MCF 10A (cell line): Measurements from ENCODE around the gene TMTC4. TPM values are rescaled to one million over a fixed set of nuclear protein-coding genes. Genes with fewer than 3 reads are reported as not detected.

Source experiments
- BruUV-seq: library from RNA; stranded (reverse); fragments of 400-500 nt; replicated peaks from 2 replicates; lab custom pipeline; 2021; lab: Mats Ljungman, UMichigan
- CTCF ChIA-PET: fragments of 300-600 bp; sonication (Branson Sonifier 250); formaldehyde crosslinking; extraction: SDS; loops from one replicate; lab custom pipeline; 2021; ENCODE audit warnings: antibody characterized with exemption, inconsistent platforms; lab: Yijun Ruan, JAX
- POLR2A ChIA-PET: fragments of 300-600, 350-650 bp; sonication (Branson Sonifier 250); formaldehyde crosslinking; extraction: SDS; loops from one replicate; lab custom pipeline; 2020; ENCODE audit warnings: antibody characterized with exemption, inconsistent platforms; lab: Yijun Ruan, JAX
- DNase-seq: peaks from one replicate; pipeline ENCODE4 v3.0.0-alpha.2; 2018; ENCODE audit not compliant: unreplicated experiment
- H3K27ac Mint-ChIP-seq: one replicate; pipeline ENCODE4 v1.8.0; 2022; ENCODE audit warnings: mild to moderate bottlenecking, low read depth, mixed read lengths; ENCODE audit not compliant: unreplicated experiment
- H3K27me3 Mint-ChIP-seq: one replicate; pipeline ENCODE4 v1.8.0; 2022; ENCODE audit warnings: mixed read lengths; ENCODE audit not compliant: insufficient read depth, unreplicated experiment
- H3K36me3 Mint-ChIP-seq: one replicate; pipeline ENCODE4 v1.8.0; 2022; ENCODE audit warnings: mild to moderate bottlenecking, moderate library complexity, mixed read lengths; ENCODE audit not compliant: insufficient read depth, unreplicated experiment
- H3K4me1 Mint-ChIP-seq: one replicate; pipeline ENCODE4 v1.8.0; 2022; ENCODE audit warnings: mixed read lengths; ENCODE audit not compliant: insufficient read depth, unreplicated experiment
- H3K4me3 Mint-ChIP-seq: one replicate; pipeline ENCODE4 v1.8.0; 2022; ENCODE audit warnings: mild to moderate bottlenecking, moderate library complexity, mixed read lengths; ENCODE audit not compliant: unreplicated experiment
- H3K9me3 Mint-ChIP-seq: one replicate; pipeline ENCODE4 v1.8.0; 2022; ENCODE audit warnings: mixed read lengths; ENCODE audit not compliant: unreplicated experiment
- intact Hi-C: fragments of 100-400 bp; cut with micrococcal nuclease; formaldehyde crosslinking; loops from 2 replicates; pipeline ENCODE4 v1.14.1; 2022
- total RNA-seq: library from RNA; stranded (reverse); gene quantifications from 2 replicates; pipeline ENCODE4 v1.2.3, GENCODE V29; 2022
- TF ChIP-seq, protein P1 (sequence below): fragments of 200-600 bp; IDR thresholded peaks from one replicate; pipeline ENCODE4 v1.8.0; 2022; ENCODE audit warnings: antibody characterized with exemption, mild to moderate bottlenecking; ENCODE audit not compliant: unreplicated experiment

Gene TMTC4
- total RNA-seq, 1 experiment from 2014 or later = 10.8 TPM

DNA sequence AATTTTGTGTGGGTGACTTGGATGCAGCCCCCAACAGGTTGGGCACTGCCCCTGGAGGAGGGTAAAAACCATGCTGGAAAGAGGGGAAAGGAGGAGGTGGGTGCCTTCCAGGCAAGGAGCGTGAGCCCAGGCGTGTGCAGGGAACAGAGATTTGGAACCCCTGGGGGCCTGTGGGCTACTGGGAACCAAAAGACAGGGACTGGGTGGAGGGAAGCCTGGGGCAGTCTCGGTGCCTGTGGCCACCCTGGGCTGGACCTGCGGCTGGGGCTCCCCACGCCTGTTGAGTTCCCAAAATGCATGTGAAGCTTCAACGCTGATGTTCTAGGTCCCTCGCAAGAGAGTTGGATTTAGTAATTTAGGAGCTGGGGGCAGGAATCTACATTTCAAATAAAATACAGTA lies 110.8 kb downstream of the TMTC4 start:
- ChIA-PET CTCF (interaction anchor here (0.6 kb wide), 1 partner anchor 908 kb away, joined by 3 read pairs; no protein-coding TSS in a partner anchor), POLR2A (no interaction called here)
- Mint-ChIP-seq H3K4me1 (peaks cover 9% of the 10 kb centered on the region), H3K27ac (no peak overlapping the region), H3K4me3 (no peak overlapping the region), H3K9me3 (no peaks in the 10 kb centered on the region), H3K27me3 (no peaks in the 10 kb centered on the region), H3K36me3 (no peaks in the 10 kb centered on the region)
- BruUV-seq = no TSS peak
- intact Hi-C loops = no loop called here
- no peak for DNase-seq
- TF ChIP-seq, protein P1, sequence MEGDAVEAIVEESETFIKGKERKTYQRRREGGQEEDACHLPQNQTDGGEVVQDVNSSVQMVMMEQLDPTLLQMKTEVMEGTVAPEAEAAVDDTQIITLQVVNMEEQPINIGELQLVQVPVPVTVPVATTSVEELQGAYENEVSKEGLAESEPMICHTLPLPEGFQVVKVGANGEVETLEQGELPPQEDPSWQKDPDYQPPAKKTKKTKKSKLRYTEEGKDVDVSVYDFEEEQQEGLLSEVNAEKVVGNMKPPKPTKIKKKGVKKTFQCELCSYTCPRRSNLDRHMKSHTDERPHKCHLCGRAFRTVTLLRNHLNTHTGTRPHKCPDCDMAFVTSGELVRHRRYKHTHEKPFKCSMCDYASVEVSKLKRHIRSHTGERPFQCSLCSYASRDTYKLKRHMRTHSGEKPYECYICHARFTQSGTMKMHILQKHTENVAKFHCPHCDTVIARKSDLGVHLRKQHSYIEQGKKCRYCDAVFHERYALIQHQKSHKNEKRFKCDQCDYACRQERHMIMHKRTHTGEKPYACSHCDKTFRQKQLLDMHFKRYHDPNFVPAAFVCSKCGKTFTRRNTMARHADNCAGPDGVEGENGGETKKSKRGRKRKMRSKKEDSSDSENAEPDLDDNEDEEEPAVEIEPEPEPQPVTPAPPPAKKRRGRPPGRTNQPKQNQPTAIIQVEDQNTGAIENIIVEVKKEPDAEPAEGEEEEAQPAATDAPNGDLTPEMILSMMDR = no peak

DNA sequence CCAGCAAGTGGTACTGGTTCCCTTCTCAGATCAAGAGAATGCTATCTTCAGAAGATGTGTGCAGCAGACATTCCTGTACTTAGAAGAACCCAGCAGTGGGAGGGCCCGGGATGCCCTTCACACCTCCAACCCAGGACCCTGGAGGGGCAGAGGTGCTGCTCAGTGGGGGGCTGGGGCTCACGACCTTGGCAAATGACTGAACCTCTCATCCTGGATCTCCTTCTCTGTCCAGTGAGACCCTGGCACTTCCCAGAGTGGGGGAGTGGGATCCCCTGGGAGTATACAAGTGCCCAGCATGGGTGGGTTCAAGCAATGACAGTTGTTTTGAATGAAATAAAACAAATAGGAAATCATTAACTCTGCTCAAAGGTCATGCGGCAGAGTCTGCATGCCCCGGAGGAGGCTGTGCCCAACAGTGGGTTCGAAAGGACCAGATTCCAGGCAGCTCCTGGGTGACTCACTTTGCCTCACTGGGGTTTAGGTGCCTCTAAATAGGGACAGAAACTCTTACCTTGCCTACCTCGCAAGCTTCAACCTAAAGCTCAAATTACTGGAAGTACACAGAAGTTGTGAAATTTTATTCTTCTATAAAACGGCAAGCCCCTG lies 112.9 kb downstream of the TMTC4 start:
- H3K4me1 Mint-ChIP-seq = peaks cover 5% of the 10 kb centered on the region
- no peaks in the 10 kb centered on the region for H3K27me3 Mint-ChIP-seq
- POLR2A ChIA-PET = no interaction called here
- no TSS peak for BruUV-seq
- TF ChIP-seq, protein P1 = no peak
- no peak for DNase-seq
- no peak overlapping the region for H3K4me3 Mint-ChIP-seq
- intact Hi-C loops = no loop called here
- no peaks in the 10 kb centered on the region for H3K36me3 Mint-ChIP-seq
- no peaks in the 10 kb centered on the region for H3K9me3 Mint-ChIP-seq
- no peak overlapping the region for H3K27ac Mint-ChIP-seq
- CTCF ChIA-PET = interaction anchor here (0.6 to 2.0 kb wide), 4 partner anchors 10 to 380 kb away, joined by 4 to 7 read pairs (median 5); no protein-coding TSS in a partner anchor

DNA sequence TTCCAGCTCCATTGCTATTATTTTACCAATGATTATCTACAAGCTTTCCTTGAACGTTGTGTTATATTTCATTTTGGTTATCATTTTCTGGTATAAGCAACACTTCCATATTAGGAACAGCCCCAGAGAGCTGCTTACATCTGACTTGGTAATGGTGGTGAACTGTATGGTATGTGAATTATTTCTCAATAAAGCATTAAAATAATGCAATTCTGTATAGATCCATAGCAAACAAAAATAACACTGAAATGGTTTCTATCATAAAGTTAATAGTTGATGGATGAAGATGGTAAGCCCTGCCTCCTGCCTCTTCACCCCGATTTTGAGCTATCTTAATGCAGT lies 113.5 kb downstream of the TMTC4 start:
- no peaks in the 10 kb centered on the region for H3K4me1 Mint-ChIP-seq
- ChIA-PET CTCF (interaction anchor here (0.6 to 2.0 kb wide), 6 partner anchors 9 to 563 kb away, joined by 3 to 7 read pairs (median 4); no protein-coding TSS in a partner anchor), POLR2A (no interaction called here)
- intact Hi-C loops = no loop called here
- H3K4me3 Mint-ChIP-seq = no peak overlapping the region
- no peaks in the 10 kb centered on the region for H3K27me3 Mint-ChIP-seq
- H3K9me3 Mint-ChIP-seq = no peaks in the 10 kb centered on the region
- BruUV-seq = no TSS peak
- no peak overlapping the region for H3K27ac Mint-ChIP-seq
- DNase-seq = no peak
- TF ChIP-seq, protein P1 = no peak
- no peaks in the 10 kb centered on the region for H3K36me3 Mint-ChIP-seq

DNA sequence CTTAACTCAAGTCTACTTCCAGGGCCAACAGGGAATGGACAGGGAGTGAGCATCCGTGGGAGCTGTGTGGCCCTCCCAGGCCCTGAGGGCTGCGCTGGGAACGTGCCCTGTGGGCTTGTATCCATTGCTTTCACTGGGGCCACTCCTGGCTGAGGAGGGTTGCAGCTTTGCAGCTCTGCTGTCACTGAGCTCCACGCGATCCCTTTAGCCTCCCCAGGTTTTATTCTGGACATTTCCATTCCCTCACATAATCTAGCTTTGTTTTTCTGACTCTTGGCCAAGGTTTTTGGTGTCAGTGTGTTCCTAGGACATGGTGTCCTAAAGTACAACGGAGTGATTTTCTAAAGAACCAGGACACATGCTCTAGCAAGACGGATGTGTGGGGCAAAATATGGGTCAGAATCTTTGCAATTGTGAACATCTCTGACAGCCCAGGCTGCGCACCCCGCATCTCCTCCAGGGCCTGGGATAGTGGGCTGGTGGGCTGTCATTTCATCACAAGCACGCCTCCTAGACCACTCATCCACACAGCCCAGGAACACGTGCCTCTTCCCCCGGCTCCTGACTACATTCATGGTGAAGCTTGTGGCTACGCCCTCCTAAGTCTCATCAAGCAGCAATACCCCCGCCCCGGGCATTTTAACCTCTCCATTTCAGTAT lies 114.0 kb downstream of the TMTC4 start:
- Mint-ChIP-seq H3K27ac (no peak overlapping the region), H3K27me3 (no peaks in the 10 kb centered on the region), H3K36me3 (no peaks in the 10 kb centered on the region), H3K4me1 (no peaks in the 10 kb centered on the region), H3K9me3 (no peaks in the 10 kb centered on the region), H3K4me3 (no peak overlapping the region)
- TF ChIP-seq, protein P1 = no peak
- no TSS peak for BruUV-seq
- DNase-seq = no peak
- ChIA-PET CTCF (interaction anchor here (0.6 to 1.4 kb wide), 8 partner anchors 9 to 904 kb away, joined by 3 to 5 read pairs (median 4); partner anchors contain the start of gene GGACT), POLR2A (interaction anchor here (0.6 kb wide), 1 partner anchor 608 kb away, joined by 3 read pairs; no protein-coding TSS in a partner anchor)
- intact Hi-C loops = no loop called here
